ENCODE results near the gene BTC. TPM values are rescaled to one million over a fixed set of nuclear protein-coding genes. Genes with fewer than 3 reads are reported as not detected.

The BTC gene
- total and polyA plus RNA-seq, 4 donors, result 0.09 to 0.84 (median 0.36) TPM

- 79% methylated on average over 3 of the region's 3 CpGs for WGBS
- no peaks in the 10 kb centered on the region for H3K27me3 ChIP-seq (ENCODE audit: control insufficient read depth in 4 of 4, insufficient read depth in 4 of 4, low read length in 3 of 4)
- no peak for DNase-seq (ENCODE audit: low spot score)
- no peak overlapping the region for H3K4me3 ChIP-seq (ENCODE audit: low read depth in 1 of 3, low read length in 3 of 3)
- no peak overlapping the region for H3K9ac ChIP-seq (ENCODE audit: low read depth in 1 of 2, low read length in 2 of 2)
- no peaks in the 10 kb centered on the region for H3K4me1 ChIP-seq (ENCODE audit: control insufficient read depth in 4 of 4, insufficient read depth in 4 of 4, low read length in 3 of 4)
- H3K27ac ChIP-seq (ENCODE audit: low read depth in 1 of 2, low read length in 2 of 2), result no peak overlapping the region
- H3K36me3 ChIP-seq (ENCODE audit: control insufficient read depth in 4 of 4, insufficient read depth in 3 of 4, low read depth in 1 of 4, low read length in 3 of 4), result no peaks in the 10 kb centered on the region
- no peak for TF ChIP-seq SP1 (IDR thresholded peaks at IDR 0.05)
- no peak for TF ChIP-seq JUND (IDR thresholded peaks at IDR 0.05)
- TF ChIP-seq NR2F2 (IDR thresholded peaks at IDR 0.05), result no peak
- no peak for TF ChIP-seq ZBTB33 (IDR thresholded peaks at IDR 0.05)
- no peak for TF ChIP-seq ATF3 (IDR thresholded peaks at IDR 0.05)
- no peak for TF ChIP-seq FOXA1 (IDR thresholded peaks at IDR 0.05)
- TF ChIP-seq, protein P1, sequence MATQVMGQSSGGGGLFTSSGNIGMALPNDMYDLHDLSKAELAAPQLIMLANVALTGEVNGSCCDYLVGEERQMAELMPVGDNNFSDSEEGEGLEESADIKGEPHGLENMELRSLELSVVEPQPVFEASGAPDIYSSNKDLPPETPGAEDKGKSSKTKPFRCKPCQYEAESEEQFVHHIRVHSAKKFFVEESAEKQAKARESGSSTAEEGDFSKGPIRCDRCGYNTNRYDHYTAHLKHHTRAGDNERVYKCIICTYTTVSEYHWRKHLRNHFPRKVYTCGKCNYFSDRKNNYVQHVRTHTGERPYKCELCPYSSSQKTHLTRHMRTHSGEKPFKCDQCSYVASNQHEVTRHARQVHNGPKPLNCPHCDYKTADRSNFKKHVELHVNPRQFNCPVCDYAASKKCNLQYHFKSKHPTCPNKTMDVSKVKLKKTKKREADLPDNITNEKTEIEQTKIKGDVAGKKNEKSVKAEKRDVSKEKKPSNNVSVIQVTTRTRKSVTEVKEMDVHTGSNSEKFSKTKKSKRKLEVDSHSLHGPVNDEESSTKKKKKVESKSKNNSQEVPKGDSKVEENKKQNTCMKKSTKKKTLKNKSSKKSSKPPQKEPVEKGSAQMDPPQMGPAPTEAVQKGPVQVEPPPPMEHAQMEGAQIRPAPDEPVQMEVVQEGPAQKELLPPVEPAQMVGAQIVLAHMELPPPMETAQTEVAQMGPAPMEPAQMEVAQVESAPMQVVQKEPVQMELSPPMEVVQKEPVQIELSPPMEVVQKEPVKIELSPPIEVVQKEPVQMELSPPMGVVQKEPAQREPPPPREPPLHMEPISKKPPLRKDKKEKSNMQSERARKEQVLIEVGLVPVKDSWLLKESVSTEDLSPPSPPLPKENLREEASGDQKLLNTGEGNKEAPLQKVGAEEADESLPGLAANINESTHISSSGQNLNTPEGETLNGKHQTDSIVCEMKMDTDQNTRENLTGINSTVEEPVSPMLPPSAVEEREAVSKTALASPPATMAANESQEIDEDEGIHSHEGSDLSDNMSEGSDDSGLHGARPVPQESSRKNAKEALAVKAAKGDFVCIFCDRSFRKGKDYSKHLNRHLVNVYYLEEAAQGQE (IDR thresholded peaks at IDR 0.05), result no peak
- TF ChIP-seq EGR1 (IDR thresholded peaks at IDR 0.05; ENCODE audit: low read depth in 2 of 2), result no peak
- no peak for TF ChIP-seq RXRA (IDR thresholded peaks at IDR 0.05)
- TF ChIP-seq, protein P2, sequence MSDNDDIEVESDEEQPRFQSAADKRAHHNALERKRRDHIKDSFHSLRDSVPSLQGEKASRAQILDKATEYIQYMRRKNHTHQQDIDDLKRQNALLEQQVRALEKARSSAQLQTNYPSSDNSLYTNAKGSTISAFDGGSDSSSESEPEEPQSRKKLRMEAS (IDR thresholded peaks at IDR 0.05), result no peak
- no peak for TF ChIP-seq FOXA2 (IDR thresholded peaks at IDR 0.05)
- TF ChIP-seq HNF4A (conservative IDR thresholded peaks at IDR 0.05), result no peak
- TF ChIP-seq CTCF (IDR thresholded peaks at IDR 0.05; ENCODE audit: low read depth, low read length, missing input control), result no peak
- no peak for TF ChIP-seq RAD21 (IDR thresholded peaks at IDR 0.05)
- TF ChIP-seq GABPA (IDR thresholded peaks at IDR 0.05 in 1 of 2, conservative IDR thresholded peaks at IDR 0.05 in 1 of 2), result no peak
- H3K9me3 ChIP-seq (ENCODE audit: control insufficient read depth in 4 of 4, low read length in 3 of 4), result no peaks in the 10 kb centered on the region
These were observed 55.7 kb downstream of the BTC start for GRCh38 chr4:74738464-74739143.

GRCh38 chr4:74734995-74735394, 59.3 kb downstream of the BTC start:
- no peaks in the 10 kb centered on the region for H3K4me1 ChIP-seq (ENCODE audit: control insufficient read depth in 4 of 4, insufficient read depth in 4 of 4, low read length in 3 of 4)
- no peaks in the 10 kb centered on the region for H3K9me3 ChIP-seq (ENCODE audit: control insufficient read depth in 4 of 4, low read length in 3 of 4)
- no peak for DNase-seq (ENCODE audit: low spot score)
- no peak overlapping the region for H3K4me3 ChIP-seq (ENCODE audit: low read depth in 1 of 3, low read length in 3 of 3)
- TF ChIP-seq TAF1 (conservative IDR thresholded peaks at IDR 0.05), result no peak
- TF ChIP-seq FOXA2 (IDR thresholded peaks at IDR 0.05), result no peak
- 84% methylated on average over 2 of the region's 2 CpGs for WGBS
- no peak overlapping the region for H3K9ac ChIP-seq (ENCODE audit: low read depth in 1 of 2, low read length in 2 of 2)
- H3K36me3 ChIP-seq (ENCODE audit: control insufficient read depth in 4 of 4, insufficient read depth in 3 of 4, low read depth in 1 of 4, low read length in 3 of 4), result no peaks in the 10 kb centered on the region
- H3K27ac ChIP-seq (ENCODE audit: low read depth in 1 of 2, low read length in 2 of 2), result no peak overlapping the region
- no peaks in the 10 kb centered on the region for H3K27me3 ChIP-seq (ENCODE audit: control insufficient read depth in 4 of 4, insufficient read depth in 4 of 4, low read length in 3 of 4)
